ENCODE results near the gene RITA1.

Gene RITA1

DNA sequence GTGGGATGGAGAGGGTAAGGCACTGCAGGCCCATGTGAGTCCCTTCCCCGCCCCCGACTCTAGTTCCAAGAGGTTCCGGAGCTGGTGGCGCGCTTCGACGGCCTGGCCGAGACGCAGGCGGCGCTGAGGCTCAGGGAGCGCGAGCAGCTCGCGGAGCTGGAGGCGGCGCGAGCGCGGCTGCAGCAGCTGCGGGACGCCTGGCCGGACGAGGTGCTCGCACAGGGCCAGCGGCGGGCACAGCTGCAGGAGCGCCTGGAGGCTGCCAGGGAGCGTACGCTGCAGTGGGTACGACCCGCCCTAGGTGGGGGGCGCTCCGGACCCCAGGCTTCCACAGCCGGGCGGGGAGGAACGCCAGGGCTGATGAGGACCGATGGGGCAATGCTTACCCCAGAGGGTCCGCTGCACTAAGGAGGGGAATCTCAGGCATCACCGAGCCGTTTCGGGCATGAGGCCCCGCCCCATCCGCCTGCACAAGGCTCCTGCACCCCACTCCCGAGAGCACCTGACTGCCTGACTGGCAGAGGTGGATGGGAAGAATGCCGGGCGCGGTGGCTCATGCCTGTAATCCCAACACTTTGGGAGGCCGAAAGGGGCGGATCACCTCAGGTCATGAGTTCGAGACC is 31.1 kb upstream of the RITA1 start:
- peak; percentile 21 to 71 (median 48) for DNase-seq

DNA sequence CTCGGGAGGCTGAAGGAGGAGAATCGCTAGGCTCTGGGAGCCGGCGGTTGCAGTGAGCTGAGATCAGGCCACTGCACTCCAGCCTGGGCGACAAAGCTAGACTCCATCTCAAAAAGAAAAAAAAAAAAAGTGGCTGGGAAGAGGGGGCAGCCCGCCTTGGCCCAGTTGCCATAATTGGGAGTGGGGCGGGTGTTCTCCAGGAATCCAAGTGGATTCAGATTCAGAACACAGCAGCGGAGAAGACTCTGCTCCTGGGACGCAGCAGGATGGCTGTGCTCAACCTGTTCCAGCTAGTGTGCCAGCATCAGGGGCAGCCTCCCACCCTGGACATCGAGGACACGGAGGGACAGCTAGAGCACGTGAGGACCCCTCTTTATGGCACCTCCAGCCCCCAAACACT is 30.5 kb upstream of the RITA1 start:
- no peak for DNase-seq

DNA sequence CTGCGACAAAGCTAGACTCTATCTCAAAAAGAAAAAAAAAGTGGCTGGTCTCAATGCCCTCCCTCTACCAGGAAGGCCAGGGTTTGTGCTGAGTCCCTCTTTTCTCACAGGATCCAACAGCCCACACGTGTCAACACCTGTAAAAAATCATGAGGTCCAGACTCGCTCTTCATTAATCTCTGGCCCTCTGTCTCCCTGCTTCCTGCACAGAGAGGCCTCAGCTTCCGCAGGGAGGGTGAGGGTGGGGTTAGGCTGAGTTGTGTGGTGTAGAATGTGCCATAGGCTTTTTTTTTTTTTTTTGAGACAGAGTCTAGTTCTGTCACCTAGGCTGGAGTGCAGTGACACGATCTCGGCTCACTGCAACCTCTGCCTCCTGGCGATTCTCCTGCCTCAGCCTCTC is 29.9 kb upstream of the RITA1 start:
- peak in 1 of 4 experiments; percentile 30 for DNase-seq

DNA sequence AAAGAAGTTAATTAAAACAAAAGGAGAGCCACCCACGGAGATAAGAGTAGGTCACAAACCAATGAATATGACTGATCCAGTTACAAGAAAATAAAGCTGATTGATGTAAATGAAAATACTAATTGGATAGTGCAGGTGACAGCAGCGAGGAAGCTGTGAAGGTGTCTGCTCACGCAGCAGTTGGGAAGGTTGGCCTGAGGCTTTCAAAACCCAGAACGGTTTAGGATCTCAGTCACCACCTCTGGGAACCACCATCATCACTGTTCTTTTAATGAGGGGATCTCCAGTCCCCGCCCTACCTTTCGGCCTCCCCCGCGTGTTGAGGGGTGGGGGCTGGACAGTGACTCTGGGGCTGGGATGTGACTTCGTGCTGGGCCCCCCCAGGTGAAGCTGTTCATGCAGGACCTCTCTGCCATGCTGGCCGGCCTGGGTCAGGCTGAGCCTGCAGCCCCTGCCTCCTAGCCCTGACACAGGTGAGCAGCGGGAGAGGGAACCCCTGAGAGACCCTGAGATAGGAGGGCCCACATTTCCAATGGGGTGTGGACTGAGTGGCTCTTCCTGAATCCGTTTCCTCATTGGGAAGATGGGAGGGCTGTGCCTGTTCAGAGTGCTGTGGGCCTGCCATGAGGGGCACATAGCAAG is 28.2 kb upstream of the RITA1 start:
- no peak for DNase-seq

DNA sequence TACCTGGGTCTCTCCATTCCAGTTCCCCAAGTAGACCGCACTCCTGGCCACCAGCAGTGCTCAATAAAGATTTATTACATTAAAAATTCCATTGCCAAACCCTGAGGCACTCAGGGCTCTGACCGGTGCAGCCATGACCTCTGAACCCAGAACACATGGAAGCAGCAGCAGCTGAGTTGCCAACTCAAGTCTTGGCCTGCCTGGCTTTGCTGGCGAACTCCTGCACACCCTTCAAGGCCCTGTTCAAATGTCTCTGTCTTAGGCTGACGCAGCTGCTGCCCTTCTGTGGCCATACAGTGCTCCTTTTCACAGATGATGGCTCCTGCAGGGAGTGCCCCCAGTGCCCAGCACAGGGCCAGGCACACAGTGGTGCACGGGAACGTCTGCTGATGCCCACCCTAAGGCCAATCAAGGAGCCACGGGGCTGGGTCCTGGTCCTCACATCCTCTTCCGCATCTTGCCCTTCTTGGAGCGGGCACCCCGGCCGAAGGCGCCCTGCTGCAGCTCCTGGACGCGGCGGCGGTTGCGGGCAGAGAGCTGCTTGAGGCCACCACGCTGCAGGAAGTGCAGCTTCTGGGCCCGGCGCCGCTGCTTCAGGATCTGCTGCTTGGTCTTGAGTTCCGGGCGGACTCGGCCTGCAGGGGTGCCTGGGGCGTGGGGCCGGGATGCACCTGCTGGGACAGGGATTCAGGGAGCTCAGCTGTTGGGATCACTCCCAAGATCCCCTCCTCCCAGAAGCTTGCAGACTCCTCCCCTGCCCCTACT is 26.9 kb upstream of the RITA1 start:
- no peak for DNase-seq

DNA sequence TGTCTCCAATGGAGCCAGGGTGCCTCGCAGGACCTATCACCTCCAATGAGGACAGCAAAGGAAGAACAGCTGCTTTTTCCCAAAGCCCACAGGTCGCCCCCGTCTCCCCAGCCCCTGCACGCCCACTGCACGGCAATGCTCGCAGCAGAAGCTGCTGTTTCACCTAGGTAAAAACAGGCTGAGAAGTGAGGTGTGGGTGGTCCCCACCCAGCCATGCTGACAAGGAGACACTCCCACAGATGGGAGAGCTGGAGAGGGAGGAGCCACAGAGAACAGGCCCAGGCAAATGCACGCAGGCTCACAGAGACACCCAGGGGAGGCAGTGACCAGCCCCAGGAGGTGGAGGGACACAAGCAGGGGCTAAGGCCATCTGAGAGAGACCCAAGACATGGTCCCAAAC is 25.6 kb upstream of the RITA1 start:
- DNase-seq = no peak

DNA sequence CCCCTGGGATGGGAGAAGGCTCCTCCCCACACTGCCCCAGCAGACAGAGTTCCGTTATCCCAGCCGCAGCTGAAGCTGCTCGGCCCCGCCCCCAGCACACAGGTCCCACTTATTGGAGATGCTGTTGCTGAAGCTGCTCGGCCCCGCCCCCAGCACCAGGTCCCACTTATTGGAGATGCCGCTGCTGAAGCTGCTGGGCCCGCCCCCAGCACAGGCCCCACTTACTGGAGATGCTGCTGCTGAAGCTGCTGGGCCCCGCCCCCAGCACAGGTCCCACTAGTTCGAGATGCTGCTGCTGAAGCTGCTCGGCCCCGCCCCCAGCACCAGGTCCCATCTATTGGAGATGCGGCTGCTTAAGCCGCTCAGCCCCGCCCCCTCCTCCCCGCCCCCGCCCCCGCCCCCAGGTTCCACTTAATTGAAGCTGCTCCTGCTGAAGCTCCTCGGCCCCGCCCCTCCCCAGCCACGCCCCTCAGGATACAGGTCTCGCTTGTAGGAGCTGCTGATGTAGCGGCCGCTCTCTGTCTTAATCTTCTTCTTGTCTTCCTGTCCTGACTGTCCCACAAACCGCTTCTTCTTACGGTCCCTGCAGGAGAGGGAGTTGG is 24.0 kb upstream of the RITA1 start:
- no peak for DNase-seq

DNA sequence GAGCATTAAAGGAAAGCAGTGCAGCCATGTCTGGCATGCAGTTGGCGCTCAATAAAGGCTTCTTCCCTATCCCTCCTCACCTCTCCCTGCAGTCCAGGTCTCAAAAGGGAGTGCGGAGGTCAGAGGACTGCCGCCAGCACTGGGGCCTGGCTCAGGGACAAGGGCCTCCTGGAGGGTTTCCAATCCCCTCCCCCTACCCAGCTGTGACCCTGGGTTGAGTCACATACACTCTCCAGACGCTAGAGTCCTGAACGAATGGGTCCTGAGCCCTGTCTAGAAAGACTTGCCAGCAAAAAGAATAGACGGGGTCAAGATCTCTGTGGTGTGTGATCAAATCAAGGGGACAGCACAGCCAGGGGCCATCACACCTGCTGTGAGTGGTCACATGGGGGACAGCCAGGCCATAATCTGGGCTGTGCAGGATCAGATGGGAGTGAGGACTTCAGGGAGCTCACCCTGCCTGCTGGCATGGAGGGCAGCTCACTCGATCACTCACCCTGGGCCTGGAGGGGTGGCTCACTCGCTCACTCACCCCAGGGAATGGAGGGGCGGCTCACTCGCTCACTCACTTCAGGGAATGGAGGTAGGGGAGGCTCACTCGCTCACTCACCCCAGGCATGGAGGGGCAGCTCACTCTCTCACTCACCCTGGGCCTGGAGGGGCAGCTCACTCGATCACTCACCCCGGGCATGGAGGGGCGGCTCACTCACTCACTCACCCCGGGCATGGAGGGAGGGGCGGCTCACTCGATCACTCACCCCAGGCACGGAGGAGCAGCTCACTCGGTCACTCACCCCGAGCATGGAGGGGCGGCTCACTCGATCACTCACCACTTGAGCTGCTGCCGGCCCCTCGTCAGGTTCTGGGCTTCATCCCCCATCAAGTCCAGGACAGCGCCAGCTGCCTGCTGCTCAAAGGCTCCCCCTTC is 23.2 kb upstream of the RITA1 start:
- no peak for DNase-seq

DNA sequence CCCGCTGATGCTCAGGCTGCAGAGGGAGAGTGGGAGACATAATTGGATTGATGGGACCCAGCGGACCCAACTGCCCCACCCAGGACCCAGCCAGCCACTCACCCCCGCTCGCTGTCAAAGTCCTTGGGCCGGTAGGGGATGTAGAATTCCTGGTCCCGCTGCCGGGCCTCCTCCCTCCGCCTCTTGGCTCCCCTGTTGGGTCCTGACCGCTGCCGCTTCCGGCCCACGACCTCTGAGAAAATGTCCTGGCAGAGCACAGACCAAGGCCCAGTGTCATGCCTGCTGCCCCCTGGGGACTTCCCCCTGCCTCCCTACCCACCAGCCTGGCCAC is 22.5 kb upstream of the RITA1 start:
- no peak for DNase-seq

DNA sequence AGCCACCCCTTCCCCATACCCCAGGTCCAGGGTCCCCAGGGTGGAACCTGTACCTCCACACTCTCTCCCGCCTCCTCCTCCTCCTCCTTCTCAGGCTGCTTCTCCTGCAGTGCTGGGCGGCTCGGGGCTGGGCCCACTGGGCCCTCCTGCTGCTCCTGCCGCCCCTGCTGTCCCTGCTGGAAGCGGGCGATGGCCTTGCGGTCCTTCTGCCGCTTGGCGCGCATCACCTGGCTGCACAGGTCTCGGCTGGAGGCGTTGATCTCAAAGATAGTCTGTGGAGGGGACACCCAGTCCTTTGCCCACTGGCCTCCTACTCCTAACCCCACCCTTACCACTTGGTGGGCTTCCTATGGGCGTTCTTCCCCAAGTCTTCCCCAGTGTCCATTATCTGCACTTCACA is 21.5 kb upstream of the RITA1 start:
- no peak for DNase-seq

DNA sequence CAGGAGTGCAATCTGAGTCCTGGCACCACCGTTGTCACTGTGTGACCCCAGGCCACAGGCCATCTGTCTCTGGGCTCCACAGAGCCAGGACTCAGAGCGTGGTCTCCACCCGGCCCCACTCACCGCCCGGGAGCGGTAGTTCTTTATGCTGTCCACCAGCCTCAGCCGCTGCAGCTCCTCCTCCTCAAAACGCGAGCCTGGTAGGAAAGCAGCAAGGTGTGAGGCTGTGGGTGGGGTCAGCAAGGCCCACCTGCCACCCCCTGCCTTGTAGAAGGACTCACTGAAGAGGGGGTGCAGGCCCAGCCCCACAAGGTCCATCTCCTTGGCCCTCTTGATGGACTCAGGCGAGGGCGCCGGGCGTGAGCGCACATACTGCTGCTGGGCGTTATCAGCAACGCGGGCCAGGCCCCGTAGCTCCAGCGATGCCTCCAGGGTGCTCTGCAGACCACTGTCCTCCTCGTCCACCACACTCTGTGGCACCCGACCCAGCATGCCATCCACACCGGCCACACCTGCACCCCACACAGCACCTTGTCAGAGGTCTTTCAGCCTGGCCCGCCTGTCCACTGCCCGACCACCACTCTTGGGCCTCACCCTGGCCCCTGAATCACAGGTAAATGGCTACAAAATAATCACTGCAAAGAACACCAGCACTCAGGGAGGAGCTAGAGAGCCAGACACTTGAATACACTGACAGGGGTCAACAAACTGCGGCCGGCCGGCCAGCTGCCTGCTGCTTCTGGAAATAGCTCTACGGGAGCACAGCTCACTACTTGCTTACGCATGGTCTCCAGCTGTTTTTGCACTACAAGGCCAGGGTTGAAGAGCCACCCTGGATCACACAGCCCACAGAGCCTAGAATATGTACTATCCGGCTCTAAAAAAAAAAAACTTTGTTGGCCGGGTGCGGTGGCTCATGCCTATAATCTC is 19.7 kb upstream of the RITA1 start:
- DNase-seq = no peak

DNA sequence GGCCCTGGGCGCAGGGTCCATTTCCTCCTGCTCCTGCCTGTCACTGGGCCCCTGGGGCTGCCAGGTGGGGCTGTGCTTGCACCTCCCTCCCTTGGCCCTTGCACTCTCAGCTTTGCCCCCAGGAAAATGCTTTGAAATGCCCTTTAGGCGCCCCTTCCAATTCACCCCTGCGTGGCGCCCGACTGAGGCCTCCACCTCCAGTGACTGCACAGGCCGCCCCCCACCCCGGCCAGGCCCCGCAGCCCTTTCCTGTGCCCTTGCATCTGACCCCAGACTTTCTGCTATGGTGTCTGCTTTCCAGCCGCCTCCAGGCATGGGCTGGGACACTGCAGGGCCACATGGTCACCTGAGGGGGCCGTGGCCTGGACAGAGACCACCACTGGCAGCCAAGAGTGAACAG is 17.7 kb upstream of the RITA1 start:
- DNase-seq = no peak

DNA sequence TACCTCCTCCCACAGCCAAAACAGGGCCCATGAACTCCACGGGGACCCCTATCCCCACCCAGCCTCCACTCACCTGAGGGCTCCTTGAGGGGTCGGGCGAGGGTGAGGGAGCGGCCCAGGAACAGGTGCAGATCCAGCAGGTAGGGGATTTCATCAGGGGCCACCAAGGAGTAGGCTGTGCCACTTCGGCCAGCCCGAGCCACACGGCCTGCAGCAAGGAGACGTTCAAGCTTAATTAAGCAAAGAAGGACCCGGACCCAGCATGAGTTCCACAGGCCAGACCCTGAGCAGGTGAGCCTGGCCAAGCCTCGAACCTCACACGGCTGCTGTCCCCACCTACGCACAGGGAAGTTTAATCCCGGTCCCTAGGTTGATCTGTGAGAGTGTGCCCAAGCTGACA is 15.8 kb upstream of the RITA1 start:
- no peak for DNase-seq

DNA sequence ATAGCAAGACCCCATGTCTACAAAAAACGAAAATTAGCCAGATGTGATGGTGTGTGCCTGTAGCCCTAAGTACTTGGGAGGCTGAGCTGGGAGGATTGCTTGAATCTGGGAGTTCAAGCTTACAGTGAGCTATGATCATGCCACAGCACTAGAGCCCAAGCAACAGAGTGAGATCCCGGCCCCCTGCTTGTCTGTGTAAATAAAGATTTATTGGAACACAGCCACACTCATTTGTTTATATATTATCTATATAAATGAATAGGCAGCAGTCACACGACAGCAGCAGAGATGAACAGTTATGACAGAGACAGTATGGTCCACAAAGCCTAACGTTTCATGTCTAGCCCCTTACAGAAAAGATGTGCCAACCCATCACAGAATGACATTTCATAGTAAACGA is 15.1 kb upstream of the RITA1 start:
- no peak for DNase-seq

DNA sequence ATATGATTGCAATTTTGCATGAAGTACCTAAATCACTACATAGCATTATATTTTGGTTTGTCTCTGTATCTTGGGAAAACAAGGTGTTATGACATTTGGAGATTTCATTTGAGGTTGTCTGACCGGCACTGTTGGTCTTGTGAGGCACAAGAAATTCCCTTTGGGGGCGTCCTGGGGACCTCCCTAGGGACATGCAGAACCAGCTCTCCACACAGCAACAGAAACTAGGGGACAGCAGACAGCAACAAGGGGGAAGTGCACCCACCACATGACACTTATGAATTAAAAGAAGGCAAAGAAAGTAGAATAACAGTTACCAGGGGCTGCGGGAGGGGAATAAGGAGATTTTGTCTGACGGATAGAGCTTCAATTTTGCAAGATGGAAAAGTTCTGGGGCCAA is 14.6 kb upstream of the RITA1 start:
- no peak for DNase-seq

DNA sequence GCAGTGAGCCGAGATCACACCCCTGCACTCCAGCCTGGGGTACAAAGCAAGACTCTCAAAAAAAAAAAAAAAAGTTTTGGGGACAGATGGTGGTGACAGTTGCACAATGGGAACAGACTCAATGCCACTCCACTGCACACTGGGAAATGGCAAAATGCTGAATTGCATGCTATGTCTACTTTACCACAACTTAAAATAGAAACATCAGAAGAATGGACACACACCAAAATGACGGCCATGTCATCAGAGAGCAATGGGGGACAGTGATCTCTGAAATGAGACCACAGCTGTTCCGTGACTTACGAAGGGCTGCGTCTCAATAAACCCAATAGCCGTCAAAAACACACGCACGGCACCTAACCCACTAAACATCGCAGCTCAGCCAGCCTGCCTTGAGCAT is 14.0 kb upstream of the RITA1 start:
- DNase-seq = no peak

DNA sequence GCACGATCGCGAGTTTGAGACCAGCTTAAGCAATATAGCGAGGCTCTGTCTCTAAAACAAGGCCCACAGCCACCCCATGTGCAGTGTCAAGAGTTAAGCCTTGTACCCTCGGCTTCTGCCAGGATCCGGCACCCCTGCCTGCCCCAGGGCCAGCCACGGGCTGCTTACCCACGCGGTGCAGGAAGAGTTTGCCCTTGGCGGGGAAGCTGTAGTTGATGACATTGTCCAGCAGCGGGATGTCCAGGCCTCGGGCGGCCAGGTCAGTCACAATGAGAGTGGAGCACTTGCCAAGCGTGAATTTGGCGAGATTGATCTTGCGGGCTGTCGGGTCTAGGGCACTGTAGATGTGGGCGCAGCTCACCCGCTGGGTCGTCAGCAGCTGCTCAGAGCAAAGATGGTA is 13.3 kb upstream of the RITA1 start:
- no peak for DNase-seq

DNA sequence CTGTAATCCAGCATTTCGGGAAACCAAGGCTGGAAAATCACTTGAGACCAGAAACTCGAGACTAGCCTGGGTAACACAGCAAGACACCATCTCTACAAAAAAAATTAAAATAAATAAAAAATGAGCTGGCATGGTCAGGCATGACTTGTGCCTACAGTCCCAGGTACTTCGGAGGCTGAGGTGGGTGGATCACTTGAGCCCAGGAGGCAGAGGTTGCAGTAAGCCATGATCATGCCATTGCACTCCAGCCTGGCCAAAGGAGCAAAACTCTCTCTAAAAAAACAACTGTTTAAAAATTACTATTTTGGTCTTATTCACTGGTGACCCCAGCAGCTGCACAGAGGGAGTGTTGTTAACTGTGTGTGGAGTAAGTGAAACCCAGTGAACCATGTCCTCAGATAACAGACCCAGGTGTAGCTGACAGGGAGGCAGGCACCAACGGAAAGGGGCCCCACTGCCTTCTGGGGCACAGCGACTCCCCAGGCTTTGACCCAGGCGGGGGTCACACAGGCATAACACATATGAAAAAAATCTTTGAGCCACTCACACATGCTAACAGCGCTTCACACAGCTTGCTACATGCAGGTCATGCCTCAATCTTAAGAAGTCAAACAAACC is 12.3 kb upstream of the RITA1 start:
- no peak for DNase-seq

DNA sequence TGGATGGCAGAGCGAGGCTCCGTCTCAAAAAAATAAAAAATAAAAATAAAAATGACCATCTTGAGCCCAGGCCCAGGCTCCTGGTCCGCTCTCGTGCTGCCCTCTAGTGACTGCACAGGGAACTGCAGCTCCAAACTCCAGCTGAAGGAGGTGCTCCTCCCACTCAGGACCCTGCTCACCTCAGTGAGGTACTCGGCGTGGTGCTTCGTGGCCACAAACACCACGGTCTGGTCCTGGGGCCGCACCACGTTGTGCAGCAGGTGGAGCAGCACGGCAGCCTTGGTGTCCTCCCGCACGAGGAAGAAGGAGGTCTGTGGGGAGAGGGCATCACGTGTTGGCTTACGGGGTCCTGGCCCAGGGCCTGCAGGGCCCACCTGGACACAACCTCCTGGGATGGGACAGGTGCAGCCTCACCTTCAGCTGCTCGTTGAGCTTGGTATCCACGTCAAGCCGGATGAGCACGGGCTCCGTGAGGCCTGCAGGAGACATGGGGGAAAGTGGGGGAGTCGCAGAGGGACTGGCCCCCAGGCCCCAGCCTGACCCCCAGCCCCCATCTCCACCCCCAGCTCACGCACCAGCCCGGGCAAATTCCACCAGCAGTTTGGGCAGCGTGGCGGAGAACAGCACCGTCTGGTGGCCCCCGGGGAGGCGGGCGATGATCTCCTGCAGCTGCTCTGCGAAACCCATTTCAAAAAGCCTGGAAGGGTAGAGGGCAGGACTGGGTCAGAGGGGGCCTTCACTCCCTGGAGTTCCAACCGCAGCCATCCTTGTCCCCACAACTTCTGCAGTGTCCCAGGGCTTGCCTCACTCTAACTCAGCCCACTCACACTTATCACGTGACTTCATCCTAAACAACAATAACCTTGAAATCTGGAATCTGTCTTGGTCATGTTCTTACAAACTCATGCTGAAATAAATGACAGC is 10.8 kb upstream of the RITA1 start:
- peak; percentile 68 to 83 (median 78) for DNase-seq

DNA sequence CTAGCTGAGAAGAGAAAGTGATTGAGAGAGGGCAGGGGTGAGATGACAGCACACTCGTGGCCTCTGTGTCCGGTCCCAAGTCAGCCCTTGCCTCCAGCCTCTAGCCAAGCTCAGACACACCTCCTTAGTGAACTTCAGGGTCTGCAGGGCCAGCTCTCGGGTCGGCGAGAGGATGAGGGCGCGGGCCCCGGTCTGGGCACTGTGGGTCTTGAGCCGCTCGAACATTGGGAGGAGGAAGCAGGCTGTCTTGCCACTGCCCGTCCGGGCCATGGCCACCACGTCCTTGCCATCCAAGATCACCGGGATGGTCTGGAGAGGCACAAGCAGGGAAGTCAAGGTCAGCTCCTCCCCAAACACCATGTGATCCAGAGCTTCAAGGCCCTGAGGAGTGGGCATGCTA is 6.5 kb upstream of the RITA1 start:
- DNase-seq = no peak

All from suppressor macrophage (primary cell).